OCI-LY3 (cell line): Measurements from ENCODE around the gene RAB11FIP5.

ENCODE experiments used
- EZH2phosphoT487 ChIP-seq: fragments of 200-600 bp; shearing (Covaris generic); IDR thresholded peaks from 2 replicates; pipeline ENCODE4 v1.6.1; 2018; ENCODE audit warnings: antibody characterized with exemption, mixed run types, low read depth
- TF ChIP-seq, protein P1 (sequence below): fragments of 200-600, 300-600 bp; sonication (generic); IDR thresholded peaks from 2 replicates; pipeline ENCODE4 v1.5.1; 2014; ENCODE audit warnings: antibody characterized with exemption, low read length, low read depth

DNA sequence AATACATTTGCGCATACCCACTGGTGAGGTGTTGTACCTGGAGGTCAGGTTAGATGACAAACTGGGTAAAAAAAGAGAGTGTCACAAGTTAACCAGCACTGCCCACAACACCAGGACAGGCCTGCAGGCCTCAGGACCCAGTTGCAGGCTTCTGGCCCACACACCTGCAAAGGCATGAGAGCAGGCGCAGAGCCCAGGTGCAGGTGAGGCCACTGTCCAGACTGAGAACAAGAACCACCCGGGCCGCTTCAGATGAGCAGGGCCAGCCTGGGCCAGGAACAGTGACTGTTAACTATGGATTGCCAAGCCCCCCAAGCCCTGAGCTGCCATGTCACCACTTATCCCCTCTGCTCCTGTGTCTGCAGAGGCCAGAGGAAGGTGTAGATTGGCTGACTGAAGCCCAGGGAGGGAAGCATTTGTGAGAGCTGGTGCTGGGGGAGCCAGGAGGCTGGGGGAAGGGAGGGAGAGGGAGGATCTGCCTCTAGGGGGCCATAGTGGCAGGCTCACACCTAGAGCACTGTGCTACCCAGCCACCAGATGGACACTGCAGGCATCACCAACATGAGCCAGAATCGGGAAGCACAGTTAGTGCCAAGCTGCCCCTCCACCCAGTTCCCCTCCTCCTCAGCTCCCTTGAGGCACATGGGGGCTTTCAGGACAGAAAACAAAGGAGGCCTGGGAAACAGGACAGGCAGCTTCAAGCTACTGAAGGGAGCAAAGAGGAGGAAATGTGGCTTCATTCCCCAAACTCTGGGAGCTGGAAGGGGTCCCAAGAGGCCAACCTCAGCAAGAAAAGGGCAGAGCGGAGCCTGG, 76.6 kb downstream of the RAB11FIP5 start:
- TF ChIP-seq, protein P1, sequence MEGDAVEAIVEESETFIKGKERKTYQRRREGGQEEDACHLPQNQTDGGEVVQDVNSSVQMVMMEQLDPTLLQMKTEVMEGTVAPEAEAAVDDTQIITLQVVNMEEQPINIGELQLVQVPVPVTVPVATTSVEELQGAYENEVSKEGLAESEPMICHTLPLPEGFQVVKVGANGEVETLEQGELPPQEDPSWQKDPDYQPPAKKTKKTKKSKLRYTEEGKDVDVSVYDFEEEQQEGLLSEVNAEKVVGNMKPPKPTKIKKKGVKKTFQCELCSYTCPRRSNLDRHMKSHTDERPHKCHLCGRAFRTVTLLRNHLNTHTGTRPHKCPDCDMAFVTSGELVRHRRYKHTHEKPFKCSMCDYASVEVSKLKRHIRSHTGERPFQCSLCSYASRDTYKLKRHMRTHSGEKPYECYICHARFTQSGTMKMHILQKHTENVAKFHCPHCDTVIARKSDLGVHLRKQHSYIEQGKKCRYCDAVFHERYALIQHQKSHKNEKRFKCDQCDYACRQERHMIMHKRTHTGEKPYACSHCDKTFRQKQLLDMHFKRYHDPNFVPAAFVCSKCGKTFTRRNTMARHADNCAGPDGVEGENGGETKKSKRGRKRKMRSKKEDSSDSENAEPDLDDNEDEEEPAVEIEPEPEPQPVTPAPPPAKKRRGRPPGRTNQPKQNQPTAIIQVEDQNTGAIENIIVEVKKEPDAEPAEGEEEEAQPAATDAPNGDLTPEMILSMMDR = no peak
- no peak for TF ChIP-seq EZH2phosphoT487
